ENCODE data around the gene GADD45G.
A peak's percentile ranks its signal among the peaks of the same experiment; 100 is the strongest.

Gene GADD45G, protein sequence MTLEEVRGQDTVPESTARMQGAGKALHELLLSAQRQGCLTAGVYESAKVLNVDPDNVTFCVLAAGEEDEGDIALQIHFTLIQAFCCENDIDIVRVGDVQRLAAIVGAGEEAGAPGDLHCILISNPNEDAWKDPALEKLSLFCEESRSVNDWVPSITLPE

DNA sequence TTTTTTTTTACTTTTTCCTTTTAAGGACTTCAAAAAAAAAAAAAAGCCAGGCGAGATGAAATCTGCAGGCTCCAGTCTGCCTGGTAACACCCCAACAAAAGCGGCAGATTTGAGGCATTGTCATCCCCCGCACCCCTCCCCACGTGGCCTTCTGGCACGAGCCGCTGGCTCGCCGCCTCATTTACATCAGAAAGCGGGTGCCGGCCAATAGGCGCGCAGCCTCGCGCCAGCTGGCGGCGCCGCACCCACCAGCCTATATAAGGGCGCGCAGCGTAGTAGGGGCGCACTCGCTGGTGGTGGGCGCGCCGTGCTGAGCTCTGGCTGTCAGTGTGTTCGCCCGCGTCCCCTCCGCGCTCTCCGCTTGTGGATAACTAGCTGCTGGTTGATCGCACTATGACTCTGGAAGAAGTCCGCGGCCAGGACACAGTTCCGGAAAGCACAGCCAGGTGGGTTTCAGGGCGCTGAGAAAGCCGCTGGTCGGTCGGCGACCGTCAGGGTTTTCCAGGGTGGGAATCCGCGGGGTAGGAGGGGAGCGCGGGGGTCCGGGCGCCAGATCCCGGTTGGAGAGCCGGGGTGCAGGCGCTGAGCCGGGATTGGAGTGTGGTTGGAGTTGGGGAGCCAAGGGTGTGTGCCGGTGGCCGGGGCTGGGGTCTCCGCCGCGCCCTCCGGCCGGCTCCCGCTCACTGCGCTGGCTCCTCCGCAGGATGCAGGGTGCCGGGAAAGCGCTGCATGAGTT, at the start of gene GADD45G:
TSS of gene GADD45G (plus strand) at position 284 of the 736 bp plus-strand sequence. CDS start at position 394, 110 bp downstream.
- DNase-seq = peak; percentile 89

DNA sequence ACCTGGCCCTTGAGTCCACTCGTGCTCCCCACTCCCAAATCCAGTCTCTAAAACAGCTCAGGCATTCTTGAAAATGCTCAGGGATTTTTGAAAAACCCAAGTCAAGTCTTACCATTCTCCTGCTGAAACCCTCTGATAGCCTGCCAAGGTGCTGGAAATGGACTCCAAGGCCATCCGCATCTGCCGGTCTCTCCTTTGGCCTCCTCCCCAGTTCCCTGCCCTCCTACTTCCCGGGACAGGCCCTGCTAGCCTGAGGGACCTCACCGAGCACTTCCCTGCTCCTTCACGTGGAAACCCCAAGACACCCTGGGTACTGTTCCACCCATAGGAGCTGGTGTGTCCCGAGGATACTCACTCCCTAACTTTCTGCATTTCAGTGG, 49.8 kb upstream of the GADD45G start:
- no peak for DNase-seq

DNA sequence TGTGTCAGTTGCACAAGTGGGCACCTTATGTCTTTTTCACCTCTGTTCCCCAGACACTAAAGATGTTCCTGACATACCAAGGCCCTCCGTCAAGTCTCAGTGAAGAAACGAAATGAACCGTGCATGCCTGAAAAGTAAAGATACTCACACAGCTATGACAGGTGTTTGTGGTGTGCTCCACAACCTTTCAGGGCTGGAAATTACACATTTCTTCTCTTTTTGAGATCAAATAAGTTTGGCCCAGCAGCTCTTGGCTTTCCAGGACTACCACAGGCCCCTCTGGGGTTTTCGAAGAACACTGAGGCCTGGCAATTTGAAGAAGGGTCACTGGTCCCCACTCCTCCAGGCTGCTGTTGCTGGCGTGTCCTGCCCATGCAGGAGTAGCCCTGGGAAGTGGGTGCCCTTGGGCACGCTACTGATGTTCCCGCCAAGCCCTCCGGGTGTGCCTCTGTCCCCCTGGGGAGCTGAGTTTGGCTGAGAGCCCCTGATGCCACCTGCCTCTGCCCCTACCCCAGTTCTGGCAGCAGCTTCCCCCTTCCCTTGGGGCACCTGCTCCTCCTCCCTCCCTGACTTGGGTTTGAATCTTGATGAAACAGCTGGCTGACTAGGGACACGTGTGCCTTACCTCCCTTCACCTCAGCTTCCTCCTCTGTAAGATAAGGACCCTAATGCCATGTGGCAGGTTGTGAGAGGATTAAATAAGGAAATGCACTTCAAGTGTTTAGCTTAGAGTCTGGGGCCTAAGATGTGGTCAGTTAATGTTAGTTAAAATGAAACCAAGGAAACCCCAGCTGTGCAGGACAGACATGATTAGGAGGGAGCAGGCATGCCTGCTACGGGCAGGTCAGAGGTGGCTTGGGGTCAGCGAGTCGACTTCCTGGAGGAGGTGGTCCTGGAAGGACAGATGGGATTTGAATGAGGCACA, 49.1 kb upstream of the GADD45G start:
- DNase-seq = no peak

DNA sequence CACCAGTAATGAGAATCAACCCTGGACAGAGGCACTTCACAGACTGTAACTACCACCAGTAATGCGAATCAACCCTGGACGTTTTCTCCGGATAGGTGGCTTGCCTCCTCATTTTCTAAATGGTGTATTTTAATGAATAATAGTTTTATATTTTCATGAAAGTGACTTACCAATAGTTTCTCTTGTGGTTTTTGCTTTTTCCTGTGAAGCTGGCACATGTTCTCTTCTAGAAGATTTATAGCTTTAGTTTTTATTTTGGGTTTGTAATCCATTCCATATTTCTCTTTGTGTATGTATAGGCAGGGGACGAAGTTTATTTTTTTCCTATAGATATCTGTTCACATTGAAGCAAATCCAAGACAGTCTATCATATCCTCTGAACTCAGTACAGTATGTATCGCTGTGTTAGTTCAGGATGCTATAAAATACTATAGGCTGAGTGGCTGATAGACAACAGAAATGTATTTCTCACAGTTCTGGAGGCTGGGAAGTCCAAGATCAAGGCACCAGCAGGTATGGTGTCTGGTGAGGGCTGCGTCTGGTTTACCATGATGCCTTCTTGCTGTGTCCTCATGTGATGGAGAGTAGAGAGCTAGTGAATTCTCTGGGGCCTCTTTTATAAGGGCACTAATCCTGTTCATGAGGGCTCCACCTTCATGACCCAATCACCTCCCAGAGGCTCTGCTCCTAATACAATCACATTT, 46.5 kb upstream of the GADD45G start:
- no peak for DNase-seq

DNA sequence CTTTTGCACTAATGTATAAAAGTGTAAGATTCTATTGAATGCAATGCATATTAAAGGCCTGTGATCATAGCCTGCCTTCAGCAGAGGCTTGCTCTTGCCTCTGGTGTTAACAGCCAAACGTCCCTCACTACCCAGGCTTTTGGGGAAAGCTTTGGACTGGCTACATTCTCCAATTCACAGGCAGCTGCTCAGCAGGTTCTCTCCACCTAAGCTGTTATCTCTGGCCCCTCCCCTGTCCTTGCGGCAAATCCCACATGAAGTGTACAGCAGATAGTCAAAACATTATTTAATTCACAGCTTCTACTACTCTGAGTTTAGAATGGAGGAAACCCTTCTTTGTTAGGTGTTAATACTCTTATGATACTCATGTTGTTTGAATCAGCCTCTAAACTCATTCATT, 45.9 kb upstream of the GADD45G start:
- DNase-seq = no peak

DNA sequence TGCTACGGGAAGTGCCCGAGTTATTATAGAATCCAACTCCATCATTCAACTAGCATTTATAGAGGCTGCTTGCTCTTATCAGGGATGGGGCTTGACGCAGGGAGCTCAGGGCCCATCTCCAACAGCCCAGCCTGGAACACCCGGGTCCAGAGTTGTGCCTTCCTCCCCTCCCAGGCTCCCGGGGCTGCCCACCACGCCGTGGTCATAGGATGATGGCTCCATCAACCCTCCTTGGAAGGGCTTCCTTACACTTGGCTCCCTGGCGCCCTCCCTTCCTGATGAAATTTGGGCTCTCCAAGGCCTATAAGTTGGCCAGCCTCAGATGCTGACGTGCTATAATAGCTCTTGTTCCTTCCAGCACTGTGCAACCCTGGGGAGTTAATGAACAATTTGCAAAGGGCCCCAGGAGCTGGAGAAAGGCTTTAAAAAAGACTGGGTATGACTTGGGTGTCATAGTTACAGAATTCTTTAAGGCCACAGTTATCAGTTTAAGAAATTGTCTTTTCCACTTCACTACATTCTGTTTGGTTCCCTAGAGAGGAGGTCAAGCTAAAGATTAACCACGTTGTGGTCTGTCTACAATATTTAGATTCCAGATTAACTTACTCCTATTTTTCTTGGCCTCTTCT, 42.5 kb upstream of the GADD45G start:
- DNase-seq = no peak

DNA sequence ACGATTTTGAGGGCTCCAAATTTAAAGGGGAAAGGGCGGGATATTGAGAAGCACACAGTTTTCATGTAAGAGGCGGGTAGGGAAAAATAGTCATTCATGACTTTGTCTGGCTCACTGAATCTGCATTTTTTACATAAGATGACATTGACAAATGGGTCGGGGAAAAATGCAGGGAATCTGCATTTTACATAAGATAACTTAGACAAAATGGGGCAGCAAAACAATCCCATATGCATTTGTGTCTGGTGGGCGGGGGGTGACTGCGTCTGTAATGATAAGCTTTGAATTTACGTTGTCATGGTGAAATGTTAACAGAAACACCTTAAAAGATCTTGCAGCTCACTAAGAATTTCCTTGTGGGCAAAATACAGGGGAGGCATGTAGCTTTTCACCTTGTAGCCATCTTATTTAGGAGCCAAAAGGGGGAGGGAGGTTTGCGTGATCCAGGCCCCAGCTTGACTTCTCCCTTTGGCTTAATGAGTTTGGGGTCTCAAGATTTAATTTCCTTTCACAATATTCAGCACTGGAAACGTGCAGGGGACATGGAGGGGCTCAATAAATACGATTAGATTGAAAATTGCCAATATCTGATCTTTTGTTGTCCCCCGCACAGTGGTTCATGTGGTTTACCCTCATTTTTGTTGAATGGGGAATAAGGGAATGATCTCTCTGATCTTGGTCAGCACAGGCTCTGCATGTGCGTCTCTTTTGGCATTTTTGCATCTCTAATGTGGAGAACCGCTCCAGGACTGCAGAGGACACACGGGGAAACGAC, 41.1 kb upstream of the GADD45G start:
- no peak for DNase-seq

DNA sequence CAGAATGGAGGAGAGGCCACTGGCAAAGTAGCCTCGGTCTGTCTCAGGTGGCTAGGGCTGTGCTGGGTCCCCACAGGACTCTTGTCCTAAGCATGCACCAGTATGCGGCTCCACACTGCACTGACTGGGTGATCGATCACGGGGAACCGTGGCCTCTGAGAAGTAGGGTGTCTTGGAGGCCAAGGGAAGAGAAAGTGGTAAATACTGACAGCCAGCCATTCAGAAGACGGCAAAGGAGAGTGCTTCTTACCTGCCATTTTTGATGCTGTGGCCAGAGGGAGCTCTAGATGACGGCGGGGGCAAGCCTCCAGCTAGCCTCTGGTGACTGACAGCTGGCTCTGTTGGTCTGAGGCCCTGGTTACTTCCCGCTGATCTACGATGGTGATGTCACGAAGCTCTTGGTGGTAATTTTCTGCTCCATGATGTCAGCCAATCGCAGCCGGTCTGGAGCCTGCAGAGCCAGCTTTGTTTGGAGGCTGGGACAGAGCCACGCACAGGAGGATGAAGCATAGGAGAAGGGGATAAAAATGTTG, 40.4 kb upstream of the GADD45G start:
- DNase-seq = no peak

DNA sequence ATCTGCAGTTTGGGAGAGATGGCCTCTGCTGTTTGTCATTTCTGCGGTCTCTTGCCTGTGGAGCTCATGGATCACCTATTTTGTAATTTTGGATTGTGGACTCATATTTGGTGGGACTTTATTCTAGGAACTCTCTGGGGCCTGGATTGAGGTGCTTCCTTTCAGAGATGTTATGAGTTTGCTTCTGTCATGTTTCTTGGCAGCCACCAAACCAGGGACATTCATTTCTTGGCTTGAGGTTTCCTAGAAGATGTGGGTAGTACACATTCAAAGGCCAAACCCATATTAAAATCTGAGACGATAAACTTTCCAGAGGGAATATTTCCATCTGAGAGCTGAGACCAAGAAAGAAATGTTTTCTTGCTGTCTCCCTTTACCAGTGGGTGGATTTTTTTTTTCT, 37.2 kb upstream of the GADD45G start:
- DNase-seq = no peak

DNA sequence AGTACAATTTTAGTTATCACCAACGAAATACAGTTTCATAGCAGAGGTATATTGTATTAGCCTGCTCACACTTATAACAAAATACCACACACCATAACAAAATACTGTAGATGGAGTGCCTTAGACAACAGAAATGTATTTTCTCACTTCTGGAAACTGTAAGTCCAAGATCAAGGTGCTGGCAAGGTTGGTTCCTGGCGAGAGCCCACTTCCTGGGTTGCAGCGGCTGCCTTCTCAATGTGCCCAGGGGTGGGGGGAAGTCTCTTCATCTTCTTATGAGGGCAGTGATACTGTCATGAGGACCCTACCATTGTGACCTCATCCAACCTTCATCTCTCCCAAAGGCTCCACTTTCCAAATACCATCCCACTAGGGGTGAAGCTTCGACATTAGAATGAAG, 30.5 kb upstream of the GADD45G start:
- no peak for DNase-seq

DNA sequence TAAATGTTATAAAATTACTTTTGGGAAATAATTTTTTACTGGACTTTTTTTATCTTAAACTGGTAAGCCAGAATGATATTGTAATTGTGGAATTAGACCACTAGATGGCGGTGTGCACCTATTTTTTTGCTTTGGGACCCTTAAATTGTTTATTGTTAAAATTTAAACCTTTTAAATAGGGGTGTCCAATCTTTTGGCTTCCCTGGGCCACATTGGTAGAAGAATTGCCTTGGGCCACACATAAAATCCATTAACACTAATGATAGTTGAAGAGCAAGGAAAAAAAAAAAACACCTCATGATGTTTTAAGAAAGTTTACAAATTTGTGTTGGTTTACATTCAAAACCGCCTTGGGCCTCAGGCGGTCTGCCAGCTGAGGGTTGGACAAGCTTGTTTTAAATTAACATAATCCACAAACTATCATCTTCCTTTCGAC, 28.4 kb upstream of the GADD45G start:
- DNase-seq = no peak

DNA sequence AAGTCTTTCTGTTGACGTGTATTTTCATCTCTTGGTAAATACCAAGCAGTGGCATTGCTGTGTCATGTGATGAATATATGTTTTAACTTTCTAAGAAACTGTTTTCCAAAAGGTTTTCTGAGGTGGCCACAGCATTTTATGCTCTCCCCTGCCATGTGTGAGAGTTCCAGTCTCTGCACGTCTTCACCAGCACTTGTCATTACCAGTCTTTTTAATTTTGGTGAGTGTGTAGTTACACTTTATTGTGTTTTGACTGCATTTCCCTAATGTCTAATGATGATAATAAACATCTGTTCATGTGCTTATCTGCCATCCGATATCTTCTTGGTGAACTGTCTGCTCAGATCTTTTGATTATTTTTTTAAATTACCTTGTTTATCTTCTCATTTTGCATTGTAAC, 27.4 kb upstream of the GADD45G start:
- DNase-seq = no peak

DNA sequence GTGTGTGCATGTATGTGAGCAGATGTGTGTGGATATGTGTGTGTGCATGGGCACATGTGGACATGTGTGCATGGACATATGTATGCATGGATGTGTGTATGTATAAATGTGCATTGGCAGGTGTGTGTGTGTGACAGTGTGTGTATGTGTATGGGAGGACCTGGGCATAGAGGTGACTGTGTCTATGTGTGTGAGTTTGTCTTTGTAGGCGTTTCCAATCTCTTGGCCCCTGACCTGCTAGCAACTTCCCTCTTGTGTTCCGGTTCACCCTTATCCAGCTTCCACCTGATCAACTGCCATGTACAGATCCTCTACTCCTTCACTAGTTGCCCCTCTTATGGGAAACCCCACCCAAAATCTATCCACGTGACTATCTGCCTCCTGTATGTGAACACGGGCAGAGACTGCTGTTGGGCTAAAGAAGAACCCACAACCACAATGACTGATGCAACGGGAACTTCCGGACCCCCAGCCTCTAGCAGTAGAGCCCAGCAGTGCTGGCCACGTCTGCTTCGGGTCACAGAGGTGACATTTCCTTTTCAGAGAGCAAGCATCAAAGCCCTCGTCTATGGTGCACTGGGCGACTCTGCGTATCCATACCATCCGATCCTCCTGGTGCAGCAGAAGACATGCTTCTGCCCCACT, 24.9 kb upstream of the GADD45G start:
- DNase-seq = no peak

DNA sequence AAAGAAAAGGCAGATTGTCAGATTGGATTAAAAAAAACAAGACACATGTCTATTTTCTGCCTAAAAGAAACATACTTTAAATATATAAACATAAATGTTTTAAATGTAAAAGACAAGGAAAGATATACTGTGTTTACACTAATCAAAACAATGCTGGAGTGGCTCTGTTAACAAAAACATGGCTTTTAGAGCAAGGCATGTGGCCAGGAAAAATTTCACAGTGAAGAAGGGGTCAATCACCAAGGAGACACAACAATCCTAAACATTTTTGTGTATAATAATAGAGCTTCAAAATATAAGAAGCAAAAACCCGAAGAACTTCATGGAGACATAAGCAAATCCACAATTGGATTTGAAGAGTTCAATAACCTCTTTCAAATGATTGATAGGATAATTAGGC, 18.5 kb upstream of the GADD45G start:
- DNase-seq = no peak

DNA sequence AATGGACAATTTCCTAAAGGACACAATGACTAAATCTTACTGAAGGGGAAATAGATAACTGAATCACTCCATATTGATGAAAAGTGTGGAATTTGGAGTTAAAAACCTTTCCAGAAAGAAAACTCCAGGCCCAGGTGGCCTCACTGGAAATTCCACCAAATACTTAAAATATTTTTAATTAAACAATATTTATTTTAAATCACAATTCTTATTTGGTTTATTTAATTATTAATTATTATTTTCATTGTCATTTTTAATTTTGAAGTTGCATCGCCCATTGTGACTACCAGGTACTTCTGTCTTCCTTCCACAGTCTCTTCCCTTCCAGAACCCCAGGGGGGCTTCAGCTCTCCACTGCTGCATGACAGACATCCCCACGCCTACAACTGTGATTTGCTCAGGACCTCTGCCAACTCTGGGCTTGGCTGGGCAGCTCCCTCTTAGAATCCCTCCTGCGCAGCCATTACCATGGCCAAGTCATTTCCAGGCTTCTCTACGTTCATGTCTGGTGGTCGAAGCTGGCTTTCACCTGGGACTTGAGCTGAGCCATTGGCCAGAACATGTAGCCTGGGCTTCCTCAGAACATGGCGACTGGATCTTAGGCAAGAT, 16.4 kb upstream of the GADD45G start:
- DNase-seq = no peak

DNA sequence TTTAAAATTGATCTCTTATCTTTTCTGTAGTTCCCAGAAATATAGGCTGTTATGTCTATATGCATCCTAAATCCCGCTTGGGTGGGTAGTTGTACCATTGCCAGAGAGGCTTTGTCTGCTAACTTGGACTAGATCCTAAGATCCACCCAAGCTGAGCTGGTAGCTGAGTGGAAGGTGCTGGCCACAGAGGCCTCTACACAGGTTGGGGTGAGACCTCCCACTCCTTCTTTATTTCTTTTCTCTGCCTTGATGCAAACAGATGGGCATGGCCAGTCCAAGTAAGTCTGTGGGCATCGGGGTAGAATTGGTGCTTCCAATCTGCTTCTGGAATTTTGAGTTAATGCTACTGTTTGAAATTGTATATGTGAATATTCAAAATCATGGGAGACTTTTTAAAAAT, 14.4 kb upstream of the GADD45G start:
- DNase-seq = no peak

DNA sequence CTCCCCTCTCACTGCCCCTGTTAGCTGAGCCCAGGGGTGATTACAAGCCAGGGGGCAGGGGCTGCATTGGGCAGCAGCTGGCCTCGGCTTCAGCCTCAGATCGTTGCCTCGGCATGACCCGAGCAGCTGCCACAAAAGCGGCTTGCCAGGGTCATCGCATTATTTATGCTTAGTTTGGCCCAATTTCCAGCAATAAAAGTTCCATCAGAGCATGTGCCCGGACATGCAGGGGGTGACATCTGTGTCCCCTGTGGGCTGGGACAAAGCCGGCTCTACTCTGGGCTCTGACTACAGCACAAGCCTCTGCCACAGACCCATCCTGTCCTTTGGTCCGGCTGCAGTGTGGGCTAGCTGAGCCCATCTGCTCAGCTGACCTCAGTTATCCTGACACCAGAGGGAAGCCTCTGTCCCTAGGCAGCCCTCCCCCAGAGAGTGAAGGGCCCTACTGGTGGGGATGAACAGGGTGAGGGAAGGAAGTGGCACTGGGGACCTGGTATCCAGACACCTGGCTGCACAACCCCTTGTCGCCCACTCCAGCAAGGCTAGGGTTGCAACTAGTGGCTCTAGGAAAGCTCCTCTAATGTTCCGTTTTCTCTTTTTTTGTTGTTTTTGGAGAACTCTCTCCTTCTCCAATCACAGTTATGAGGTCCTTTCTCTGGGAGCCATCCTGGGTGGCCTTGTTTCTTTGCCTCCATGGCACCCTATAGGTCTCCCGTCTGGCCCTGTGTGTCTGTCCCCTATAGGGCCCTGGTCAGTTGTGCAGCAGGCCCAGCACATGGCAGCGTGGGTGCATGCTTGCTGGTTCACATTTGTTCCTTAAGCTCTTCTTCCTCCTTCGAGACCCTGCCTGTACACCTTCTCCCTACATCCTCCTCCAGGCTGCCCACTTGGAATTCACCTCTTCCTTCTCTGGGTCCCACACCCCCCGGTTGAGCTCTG, 13.3 kb upstream of the GADD45G start:
- no peak for DNase-seq

DNA sequence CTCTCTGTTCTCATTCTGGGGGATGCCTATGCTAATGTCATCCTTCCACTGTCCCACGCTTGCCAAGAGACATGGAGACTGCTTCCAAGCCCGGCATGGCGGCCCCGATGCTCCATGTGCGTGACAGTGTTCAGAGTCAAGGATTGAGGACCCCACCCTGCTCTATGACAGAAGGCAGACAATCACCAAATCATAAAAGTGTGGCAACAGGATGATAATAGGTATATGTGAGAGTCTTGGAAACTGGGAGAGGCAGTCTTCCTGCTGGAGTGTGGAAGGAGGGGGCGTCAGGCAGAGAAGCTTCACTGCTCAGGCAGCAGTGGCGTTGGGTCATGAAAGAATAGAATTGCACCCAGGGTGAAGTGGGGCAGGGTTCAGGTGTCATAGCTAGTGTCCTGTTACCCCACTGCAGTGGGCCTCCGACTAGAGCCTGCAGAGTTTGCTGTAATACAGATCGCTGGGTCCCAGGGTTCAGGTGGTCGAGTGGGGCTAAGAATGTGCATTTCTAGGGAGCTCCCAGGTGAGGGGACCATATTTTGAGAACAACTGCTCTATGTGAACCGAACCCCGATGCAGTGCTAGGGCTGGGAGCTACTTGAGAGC, 12.5 kb upstream of the GADD45G start:
- DNase-seq = no peak
